Osteocyte (in vitro differentiated cells): ENCODE measurements around the gene COMMD10. TPM values are rescaled to one million over a fixed set of nuclear protein-coding genes. Genes with fewer than 3 reads are reported as not detected.

Experiments
- DNase-seq: peaks from one replicate; pipeline ENCODE4 v3.0.0; 2021; ENCODE audit warnings: mixed read lengths; ENCODE audit not compliant: unreplicated experiment; ENCODE audit errors: extremely low spot score
- H3K27ac Mint-ChIP-seq: one replicate; pipeline ENCODE4 v1.8.0; 2021; ENCODE audit warnings: mild to moderate bottlenecking, mixed read lengths; ENCODE audit not compliant: unreplicated experiment
- H3K27me3 Mint-ChIP-seq: one replicate; pipeline ENCODE4 v1.8.0; 2021; ENCODE audit warnings: mixed read lengths; ENCODE audit not compliant: unreplicated experiment
- H3K36me3 Mint-ChIP-seq: one replicate; pipeline ENCODE4 v1.8.0; 2021; ENCODE audit warnings: mixed read lengths; ENCODE audit not compliant: unreplicated experiment
- H3K4me1 Mint-ChIP-seq: one replicate; pipeline ENCODE4 v1.8.0; 2021; ENCODE audit warnings: mixed read lengths; ENCODE audit not compliant: unreplicated experiment
- H3K4me3 Mint-ChIP-seq: one replicate; pipeline ENCODE4 v1.8.0; 2021; ENCODE audit warnings: mild to moderate bottlenecking, moderate library complexity, mixed read lengths; ENCODE audit not compliant: unreplicated experiment
- H3K9me3 Mint-ChIP-seq: one replicate; pipeline ENCODE4 v1.8.0; 2021; ENCODE audit warnings: mixed read lengths; ENCODE audit not compliant: unreplicated experiment
- total RNA-seq: library from RNA; stranded (reverse); gene quantifications from 2 replicates; pipeline ENCODE4 v1.2.1, GENCODE V29; 2021
- TF ChIP-seq, protein P1 (sequence below): fragments of 200-600 bp; sonication (generic); IDR thresholded peaks from 2 replicates; pipeline ENCODE4 v1.5.0; 2021; ENCODE audit warnings: antibody characterized with exemption, mild to moderate bottlenecking, moderate library complexity

The COMMD10 gene
- total RNA-seq, 1 donor from 2014 or later: 21.2 TPM

DNA sequence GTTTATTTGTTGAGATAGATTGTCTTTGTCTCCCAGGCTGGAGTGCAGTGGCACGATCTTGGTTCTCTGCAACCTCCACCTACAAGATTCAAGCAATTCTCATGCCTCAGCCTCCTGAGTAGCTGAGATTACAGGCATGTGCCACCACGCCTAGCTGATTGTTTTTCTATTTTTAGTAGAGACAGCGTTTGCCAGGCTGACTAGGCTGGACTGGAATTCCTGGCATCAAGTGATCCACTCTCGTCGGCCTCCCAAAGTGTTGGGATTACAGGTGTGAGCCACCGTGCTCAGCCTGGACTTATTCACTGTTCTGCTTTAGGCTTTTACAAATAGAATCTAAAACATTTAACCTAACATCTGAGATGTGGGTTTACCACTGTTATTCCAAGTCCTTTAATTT, 91.3 kb downstream of the COMMD10 start:
- H3K36me3 Mint-ChIP-seq: peaks cover 7% of the 10 kb centered on the region
- no peak overlapping the region for H3K4me3 Mint-ChIP-seq
- H3K4me1 Mint-ChIP-seq: no peaks in the 10 kb centered on the region
- TF ChIP-seq, protein P1, sequence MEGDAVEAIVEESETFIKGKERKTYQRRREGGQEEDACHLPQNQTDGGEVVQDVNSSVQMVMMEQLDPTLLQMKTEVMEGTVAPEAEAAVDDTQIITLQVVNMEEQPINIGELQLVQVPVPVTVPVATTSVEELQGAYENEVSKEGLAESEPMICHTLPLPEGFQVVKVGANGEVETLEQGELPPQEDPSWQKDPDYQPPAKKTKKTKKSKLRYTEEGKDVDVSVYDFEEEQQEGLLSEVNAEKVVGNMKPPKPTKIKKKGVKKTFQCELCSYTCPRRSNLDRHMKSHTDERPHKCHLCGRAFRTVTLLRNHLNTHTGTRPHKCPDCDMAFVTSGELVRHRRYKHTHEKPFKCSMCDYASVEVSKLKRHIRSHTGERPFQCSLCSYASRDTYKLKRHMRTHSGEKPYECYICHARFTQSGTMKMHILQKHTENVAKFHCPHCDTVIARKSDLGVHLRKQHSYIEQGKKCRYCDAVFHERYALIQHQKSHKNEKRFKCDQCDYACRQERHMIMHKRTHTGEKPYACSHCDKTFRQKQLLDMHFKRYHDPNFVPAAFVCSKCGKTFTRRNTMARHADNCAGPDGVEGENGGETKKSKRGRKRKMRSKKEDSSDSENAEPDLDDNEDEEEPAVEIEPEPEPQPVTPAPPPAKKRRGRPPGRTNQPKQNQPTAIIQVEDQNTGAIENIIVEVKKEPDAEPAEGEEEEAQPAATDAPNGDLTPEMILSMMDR: no peak
- no peaks in the 10 kb centered on the region for H3K27me3 Mint-ChIP-seq
- peaks cover 16% of the 10 kb centered on the region for H3K9me3 Mint-ChIP-seq
- DNase-seq: no peak
- no peak overlapping the region for H3K27ac Mint-ChIP-seq

DNA sequence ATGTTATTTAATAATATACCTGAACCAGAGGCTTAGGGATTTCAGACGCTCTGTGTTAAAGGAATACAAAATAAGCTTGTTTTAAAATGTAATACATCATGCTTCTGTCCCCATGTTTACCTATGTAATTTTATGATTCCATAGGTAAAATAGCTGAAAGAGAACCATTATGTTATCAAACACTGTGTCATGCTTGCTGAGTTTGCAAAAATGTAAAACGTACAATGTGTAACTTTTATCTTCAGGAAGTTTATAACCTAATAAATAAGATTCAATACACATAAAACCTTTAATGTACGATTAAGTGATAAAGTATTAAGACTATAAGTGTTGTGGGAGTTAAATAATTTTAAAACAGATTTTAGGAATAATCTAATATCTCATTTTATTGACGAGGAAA, 94.1 kb downstream of the COMMD10 start:
- H3K27me3 Mint-ChIP-seq: no peaks in the 10 kb centered on the region
- no peaks in the 10 kb centered on the region for H3K4me1 Mint-ChIP-seq
- H3K9me3 Mint-ChIP-seq: peaks cover 4% of the 10 kb centered on the region
- no peak overlapping the region for H3K27ac Mint-ChIP-seq
- TF ChIP-seq, protein P1: no peak
- peaks cover 4% of the 10 kb centered on the region for H3K36me3 Mint-ChIP-seq
- no peak overlapping the region for H3K4me3 Mint-ChIP-seq
- DNase-seq: no peak

DNA sequence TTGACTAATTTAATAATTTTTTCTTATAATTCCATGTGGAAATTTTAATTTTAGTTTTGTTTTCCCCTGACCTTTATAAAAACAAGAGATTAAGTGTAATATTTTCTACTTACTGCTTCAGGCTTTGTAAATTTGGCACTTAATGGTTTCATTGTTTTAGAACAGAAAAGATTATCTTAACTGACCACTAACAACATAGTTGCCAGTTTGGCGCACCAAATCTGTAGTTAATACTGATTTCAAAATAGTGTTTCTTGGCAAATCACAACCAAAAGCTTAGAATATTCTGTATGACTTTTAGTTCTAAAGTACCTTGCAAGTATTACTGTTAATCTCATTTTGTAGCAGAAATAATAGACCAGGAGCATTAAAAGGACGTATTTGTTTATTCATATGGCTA, 124.3 kb downstream of the COMMD10 start:
- H3K36me3 Mint-ChIP-seq: no peaks in the 10 kb centered on the region
- H3K9me3 Mint-ChIP-seq: no peaks in the 10 kb centered on the region
- no peaks in the 10 kb centered on the region for H3K27me3 Mint-ChIP-seq
- TF ChIP-seq, protein P1: no peak
- no peak overlapping the region for H3K4me3 Mint-ChIP-seq
- DNase-seq: no peak
- H3K4me1 Mint-ChIP-seq: no peaks in the 10 kb centered on the region
- no peak overlapping the region for H3K27ac Mint-ChIP-seq

DNA sequence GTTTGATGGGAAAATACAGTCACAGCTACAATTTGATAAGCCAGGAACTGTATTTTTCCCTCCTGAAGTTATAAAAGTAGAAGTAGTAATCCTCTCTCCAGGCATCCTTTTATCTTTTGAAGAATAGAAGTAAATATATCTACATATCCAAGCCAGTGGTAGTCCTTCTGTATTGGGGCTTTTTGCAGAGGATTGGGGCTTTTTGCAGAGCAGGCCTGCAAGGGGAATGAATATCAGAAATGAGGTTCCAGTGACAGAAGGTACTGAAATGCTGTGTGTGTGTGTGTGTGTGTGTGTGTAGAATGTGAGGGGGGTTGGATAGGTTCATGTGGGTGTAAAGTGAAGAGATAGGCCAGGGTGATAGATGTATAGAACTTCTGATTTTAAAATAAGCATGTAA, 127.4 kb downstream of the COMMD10 start:
- no peaks in the 10 kb centered on the region for H3K4me1 Mint-ChIP-seq
- H3K4me3 Mint-ChIP-seq: no peak overlapping the region
- TF ChIP-seq, protein P1: no peak
- DNase-seq: no peak
- H3K9me3 Mint-ChIP-seq: no peaks in the 10 kb centered on the region
- H3K36me3 Mint-ChIP-seq: no peaks in the 10 kb centered on the region
- H3K27me3 Mint-ChIP-seq: no peaks in the 10 kb centered on the region
- no peak overlapping the region for H3K27ac Mint-ChIP-seq

DNA sequence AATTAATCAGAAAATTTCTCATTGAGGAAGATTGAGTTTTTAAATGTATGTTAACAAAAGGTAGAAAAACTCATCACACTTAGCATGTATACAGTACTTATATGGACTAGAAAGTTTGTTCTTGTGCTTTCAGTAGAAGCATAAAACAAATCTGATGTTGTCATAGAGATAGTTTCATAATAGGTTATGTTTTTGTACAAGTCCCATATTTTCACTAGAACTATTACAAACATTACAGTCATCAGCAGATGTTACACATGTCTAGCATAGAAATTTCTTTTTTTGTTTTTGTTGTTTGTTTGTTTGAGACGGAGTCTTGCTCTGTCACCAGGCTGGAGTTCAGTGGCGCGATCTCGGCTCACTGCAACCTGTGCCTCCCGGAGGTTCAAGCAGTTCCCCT, 131.4 kb downstream of the COMMD10 start:
- Mint-ChIP-seq H3K27me3 (no peaks in the 10 kb centered on the region), H3K9me3 (no peaks in the 10 kb centered on the region), H3K36me3 (no peaks in the 10 kb centered on the region), H3K27ac (no peak overlapping the region), H3K4me3 (no peak overlapping the region), H3K4me1 (no peaks in the 10 kb centered on the region)
- no peak for DNase-seq
- TF ChIP-seq, protein P1: no peak
